ENCODE results near the gene OR2B3.

OR2B3 gene

GRCh38 chr6:29087213-29087612 lies at the start of gene OR2B3:
TSS of gene OR2B3 (minus strand) at chr6:29087313. CDS start at chr6:29087248, 65 bp downstream.
- TF ChIP-seq TSHZ2 (CRISPR knock-in tag; IDR thresholded peaks at IDR 0.05) (no peak), OSR1 (CRISPR knock-in tag; IDR thresholded peaks at IDR 0.05) (no peak), TOX (CRISPR knock-in tag; IDR thresholded peaks at IDR 0.05; ENCODE audit: borderline replicate concordance) (no peak), ZNF8 (CRISPR knock-in tag; IDR thresholded peaks at IDR 0.05) (no peak), BACH2 (CRISPR knock-in tag; IDR thresholded peaks at IDR 0.05; ENCODE audit: borderline replicate concordance) (no peak), ZFP3 (CRISPR knock-in tag; IDR thresholded peaks at IDR 0.05) (no peak), PATZ1 (CRISPR knock-in tag; IDR thresholded peaks at IDR 0.05; ENCODE audit: borderline replicate concordance) (no peak), SNAI2 (CRISPR knock-in tag; IDR thresholded peaks at IDR 0.05) (no peak), CSDC2 (CRISPR knock-in tag; IDR thresholded peaks at IDR 0.05) (no peak), CSRNP3 (CRISPR knock-in tag; IDR thresholded peaks at IDR 0.05) (no peak), CREB5 (CRISPR knock-in tag; IDR thresholded peaks at IDR 0.05; ENCODE audit: low read depth) (no peak), ZFP30 (CRISPR knock-in tag; IDR thresholded peaks at IDR 0.05) (no peak)
- ATAC-seq, result no peak

GRCh38 chr6:29131691-29132090 lies 44.6 kb upstream of the OR2B3 start:
- TF ChIP-seq ZFP3 (CRISPR knock-in tag; IDR thresholded peaks at IDR 0.05) (no peak), CREB5 (CRISPR knock-in tag; IDR thresholded peaks at IDR 0.05; ENCODE audit: low read depth) (no peak), TOX (CRISPR knock-in tag; IDR thresholded peaks at IDR 0.05; ENCODE audit: borderline replicate concordance) (no peak)
- no peak for ATAC-seq

GRCh38 chr6:29130644-29131043 lies 43.5 kb upstream of the OR2B3 start:
- no peak for ATAC-seq
- TF ChIP-seq POU6F1 (CRISPR knock-in tag; IDR thresholded peaks at IDR 0.05; ENCODE audit: borderline replicate concordance, low read depth), result no peak
- TF ChIP-seq CSDC2 (CRISPR knock-in tag; IDR thresholded peaks at IDR 0.05), result no peak
- no peak for TF ChIP-seq ZNF8 (CRISPR knock-in tag; IDR thresholded peaks at IDR 0.05)
- TF ChIP-seq ISL1 (CRISPR knock-in tag; IDR thresholded peaks at IDR 0.05), result no peak
- no peak for TF ChIP-seq CREB5 (CRISPR knock-in tag; IDR thresholded peaks at IDR 0.05; ENCODE audit: low read depth)
- TF ChIP-seq ARNTL (CRISPR knock-in tag; IDR thresholded peaks at IDR 0.05; ENCODE audit: borderline replicate concordance, low read depth), result no peak
- TF ChIP-seq PPARA (CRISPR knock-in tag; IDR thresholded peaks at IDR 0.05; ENCODE audit: borderline replicate concordance), result no peak
- TF ChIP-seq BACH2 (CRISPR knock-in tag; IDR thresholded peaks at IDR 0.05; ENCODE audit: borderline replicate concordance), result no peak
- TF ChIP-seq SNAI2 (CRISPR knock-in tag; IDR thresholded peaks at IDR 0.05), result no peak
- no peak for TF ChIP-seq OSR1 (CRISPR knock-in tag; IDR thresholded peaks at IDR 0.05)
- TF ChIP-seq TOX (CRISPR knock-in tag; IDR thresholded peaks at IDR 0.05; ENCODE audit: borderline replicate concordance), result no peak
- no peak for TF ChIP-seq ZC3H10 (CRISPR knock-in tag; IDR thresholded peaks at IDR 0.05)
- no peak for TF ChIP-seq GLIS3 (CRISPR knock-in tag; IDR thresholded peaks at IDR 0.05)
- no peak for TF ChIP-seq RARB (CRISPR knock-in tag; IDR thresholded peaks at IDR 0.05)
- no peak for TF ChIP-seq ZFP3 (CRISPR knock-in tag; IDR thresholded peaks at IDR 0.05)

Data from SK-N-SH treated with all-trans-retinoic acid at 6 μM for 48 hours (cell line).